ENCODE data around the gene ALLC.

ALLC gene

DNA sequence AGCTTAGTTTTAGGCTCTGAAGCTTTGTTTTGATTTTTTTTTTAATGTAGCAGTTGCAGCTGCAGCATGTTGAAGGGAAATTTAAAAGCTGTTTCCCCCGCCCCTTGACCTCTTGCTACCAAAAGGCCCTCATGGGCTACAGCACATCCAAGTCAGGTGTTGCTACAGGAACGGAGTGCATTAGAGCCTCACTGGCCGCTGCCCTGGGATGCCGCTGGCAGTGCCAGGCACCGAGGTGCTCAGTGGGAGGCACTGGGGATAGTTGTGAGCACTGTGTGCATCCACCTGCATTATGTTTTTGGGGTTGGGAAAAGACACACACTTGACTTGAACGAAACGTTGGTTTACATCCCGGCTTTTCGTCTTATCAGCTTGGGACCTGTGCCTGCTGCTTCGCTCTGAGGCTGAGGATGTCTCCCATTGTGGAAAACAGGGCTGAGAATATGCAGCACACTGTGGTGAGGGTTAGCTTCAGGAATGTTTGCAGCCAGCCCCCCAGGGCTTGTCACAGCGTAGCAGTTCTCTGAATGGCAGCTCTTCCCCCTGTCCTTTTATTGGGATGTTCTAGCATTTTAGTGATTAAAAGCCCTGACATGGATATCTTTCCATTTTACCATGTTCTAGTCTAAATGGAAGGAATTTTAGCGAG lies 69.5 kb downstream of the ALLC start:
- no peak for DNase-seq

DNA sequence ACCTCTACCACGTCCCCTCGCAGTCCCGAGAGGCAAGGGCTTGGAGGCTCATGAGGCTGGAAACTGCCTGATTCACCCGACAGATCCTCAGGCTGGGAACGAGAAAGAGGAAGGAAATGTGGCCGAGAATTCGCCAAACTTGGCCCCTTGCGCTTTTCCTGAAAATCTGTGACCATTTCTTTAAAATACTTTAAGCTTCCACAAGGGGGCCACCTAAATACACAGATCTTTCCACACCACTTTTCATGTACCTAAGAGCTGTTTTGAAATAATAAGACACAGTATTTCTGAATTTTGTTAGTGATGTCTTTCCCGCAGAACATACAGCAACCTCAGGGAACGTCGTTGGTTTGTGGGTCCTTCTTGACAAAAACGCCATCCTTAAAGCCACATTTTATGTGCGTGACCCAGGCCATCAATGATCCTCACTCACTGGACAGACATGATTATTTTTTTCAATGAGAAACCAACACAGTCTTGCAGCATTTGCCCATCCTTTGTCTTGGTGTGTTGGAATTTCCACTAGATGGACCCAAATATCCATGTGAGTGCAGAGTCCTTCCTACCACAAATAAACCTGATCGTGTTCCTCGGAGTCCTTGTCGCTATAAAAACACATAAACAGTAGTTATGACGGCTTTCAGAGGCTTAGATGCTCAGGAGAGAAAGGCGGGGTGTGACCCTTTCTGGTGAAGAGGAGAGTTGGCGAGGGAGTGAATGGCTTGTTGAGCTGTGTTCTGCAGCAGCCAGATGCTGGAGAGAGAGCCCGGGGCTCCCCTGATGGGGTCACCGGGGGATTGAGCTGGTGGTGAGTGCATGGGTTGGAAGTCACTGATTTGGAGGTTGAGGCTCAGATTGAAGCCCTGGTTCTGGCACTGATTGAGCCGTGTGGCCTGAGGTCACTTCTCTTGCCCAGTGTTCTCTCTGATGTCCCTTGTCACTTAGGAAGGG lies 70.4 kb downstream of the ALLC start:
- no peak for DNase-seq

DNA sequence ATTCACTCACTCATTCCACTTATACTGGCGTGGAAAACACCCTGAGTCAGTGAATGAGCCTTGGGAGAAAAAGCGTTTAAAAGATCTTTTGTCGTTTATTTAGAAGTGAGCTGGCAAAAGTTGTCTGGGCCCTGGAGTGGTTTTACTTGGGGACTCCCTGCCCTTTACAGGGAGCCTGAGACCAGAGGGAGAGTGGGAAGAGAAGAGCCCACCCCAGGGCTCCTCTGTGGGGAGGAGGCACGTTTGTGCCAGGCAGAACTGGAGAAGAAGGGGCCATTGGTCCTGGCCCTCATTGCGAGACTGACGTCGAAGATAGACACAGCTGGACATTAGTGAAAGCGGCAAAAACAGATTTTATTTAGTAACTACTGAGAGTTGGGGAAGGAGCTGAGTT lies 71.1 kb downstream of the ALLC start:
- no peak for DNase-seq

DNA sequence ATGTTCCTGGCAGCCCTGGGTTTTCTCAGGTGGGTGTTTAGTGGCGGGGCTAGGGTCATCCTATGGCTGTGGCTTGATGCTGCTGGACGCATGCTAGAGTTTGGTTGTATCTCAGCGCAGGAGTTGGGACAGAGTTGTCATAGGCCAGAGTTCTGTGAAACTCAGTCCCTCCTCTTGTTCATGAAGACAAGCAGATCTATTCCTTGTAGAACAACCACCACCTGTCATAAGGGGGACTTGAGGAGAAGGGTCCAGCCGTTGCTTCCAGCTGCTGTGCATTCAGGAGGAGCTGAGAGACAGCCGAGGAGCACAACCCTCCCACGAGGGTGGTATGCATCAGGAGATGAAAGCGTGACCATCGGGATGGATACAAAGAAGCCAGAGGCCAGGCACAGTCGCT lies 71.8 kb downstream of the ALLC start:
- no peak for DNase-seq

DNA sequence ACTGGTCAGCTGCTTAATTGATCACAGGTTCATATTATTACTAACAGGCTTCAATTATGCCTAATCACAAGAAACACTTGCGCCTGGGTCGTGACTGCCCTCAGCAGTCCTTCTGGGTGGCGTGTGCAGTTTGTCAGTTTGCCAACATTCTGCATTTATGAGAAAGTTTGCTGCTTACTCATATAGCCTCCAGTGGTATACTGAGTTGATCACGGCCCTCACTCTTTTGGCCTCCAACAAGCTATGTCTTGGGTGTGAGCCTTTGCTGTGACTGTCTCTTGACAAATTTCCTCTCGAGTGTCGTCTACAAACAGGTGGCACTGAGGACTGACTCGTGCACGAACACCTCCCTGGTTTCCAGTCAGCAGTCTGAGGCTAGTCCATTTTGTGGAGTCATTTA lies 72.6 kb downstream of the ALLC start:
- DNase-seq, result no peak

DNA sequence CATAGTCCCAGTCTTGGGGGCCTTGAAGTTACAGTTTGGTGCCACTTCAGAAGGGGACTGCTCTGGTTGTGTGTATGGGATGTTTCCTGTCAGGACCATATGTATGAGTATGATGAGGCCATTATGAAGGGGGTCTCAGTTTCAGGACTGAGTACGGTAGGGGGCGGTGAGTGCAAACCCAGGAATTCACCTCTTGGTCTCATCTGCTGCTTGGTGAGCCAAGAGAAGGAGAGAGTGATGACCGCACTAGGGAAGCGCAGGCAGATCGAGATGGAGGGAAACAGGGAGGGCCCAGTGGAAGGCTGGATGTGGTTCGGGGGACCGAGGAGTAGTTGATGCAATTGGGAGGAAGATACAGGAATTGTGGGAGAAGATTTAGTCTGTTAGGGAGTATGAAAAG lies 73.8 kb downstream of the ALLC start:
- no peak for DNase-seq

DNA sequence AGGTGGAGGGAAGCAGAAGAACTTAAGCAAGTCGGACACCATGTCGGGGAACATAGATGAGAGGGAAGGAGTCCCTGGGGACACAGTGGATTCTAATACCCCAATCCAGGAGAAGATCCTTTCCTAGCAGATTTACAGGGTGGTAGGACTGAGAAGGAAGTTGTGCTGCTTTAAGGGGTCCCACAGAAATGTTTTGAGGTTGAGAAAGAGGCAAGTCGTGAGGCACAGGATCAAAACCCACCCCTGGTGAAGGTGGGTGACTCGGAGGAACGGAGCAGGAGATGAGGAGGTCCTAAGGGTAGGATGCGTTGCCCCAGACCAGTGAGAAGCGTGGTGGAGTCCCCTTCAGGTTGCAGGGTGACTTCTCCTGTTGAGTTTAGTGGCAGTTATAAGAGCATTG lies 78.1 kb downstream of the ALLC start:
- DNase-seq, result no peak

DNA sequence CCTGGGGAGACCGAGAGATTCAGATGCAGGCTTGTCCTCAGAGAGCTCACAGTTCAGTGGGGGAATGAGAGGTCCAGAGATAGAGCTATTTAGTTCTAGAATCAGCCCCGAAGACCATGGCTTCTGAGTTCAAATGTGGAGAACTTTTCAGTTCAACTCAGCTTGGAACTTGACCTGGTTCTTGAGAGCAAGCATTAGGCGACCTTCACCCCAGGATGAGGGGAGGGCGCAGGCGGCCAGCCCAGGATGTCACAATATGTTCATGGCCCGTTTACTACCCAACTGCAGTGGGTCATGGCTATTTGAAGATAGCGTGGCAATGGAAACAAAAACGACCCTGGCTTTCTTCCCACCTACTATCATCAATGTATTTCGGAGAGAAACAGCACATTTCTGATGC lies 79.1 kb downstream of the ALLC start:
- no peak for DNase-seq

DNA sequence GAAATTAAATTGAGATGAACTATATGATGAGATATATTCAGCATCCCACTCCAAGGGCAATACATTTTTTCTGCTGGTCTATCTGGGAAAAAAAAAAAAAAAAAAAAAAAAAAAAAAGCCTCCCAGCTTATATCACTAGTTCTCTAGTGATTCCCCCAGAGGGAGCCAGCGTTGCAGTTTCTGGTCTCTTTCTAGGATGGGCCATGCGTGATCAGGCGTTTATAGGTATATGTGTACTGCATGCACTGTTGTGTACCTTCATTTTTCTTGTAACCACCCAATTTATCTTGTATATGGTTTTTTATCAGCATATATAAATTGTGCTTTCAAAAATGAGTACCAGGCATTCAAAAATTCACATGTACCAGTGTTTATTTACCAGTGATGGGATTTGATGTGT lies 80.5 kb downstream of the ALLC start:
- no peak for DNase-seq

DNA sequence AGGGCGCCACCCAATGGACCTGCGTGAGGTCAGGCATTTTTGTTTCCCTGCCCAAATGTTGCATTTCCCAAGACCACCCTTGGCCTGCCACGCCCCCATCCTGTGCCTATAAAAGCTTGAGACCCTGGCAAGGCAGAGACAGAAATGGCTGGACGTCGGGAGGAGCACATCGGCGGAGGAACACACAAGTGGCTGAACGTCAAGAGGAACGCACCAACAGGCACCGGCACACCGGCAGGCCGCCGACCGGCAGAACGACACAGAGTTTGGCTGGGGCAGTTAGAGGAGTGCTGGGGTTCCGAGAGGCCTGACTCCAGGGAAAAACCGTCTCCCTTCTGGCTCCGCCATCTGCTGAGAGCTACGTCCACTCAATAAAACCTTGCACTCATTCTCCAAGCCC lies 81.3 kb downstream of the ALLC start:
- DNase-seq, result no peak

DNA sequence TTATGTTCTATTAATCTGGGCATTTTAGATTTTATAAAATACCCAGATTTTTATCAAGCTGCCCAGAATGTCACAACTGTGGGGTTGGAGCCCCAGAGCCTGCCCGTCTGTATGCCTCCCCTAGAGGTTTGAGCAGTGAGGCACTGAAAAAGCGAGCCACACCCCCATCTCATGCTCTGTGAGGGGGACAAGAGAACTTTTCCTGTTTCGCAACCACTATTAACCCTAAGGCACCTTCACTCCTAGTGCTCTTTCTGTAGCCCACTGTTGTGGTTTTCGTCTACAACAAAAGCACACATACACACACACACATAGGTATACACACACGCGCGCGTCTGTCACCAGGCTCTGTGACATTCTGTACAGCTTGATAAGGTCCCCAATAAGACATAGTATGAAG lies 83.4 kb downstream of the ALLC start:
- no peak for DNase-seq

DNA sequence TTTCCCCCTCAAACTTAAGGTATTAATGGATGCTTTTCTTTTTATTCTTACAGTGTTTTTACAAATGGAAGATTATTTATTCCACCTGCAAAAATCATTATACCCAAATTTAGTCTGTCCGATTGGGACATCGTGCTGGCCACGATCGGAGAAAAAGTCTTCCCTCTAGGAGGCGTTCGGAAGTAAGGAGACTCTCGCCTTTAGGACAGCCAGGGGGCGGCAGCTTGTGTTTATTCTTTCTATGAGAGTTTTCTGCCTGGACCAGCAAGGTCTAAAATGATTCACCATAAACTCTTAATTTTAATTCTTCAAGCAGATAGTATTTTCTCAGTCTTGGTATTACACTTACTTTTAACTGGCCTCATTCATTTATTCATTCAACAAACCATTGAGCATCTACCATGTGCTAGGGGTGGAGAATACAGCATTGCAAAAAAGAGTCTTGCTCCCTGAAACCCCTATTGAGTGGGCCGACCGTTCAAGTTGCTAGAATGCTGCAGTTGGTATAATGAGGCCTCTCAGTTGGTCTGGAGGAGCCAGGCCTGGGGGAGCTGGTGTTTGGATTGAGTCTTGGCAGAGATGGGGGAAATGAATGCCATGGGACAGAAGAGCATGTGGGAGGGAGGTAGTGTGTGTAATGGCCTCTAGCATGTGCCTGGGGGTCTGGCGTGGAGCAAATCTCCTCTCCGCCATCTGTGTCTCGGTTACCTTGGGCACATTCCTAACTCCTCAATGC lies 84.0 kb downstream of the ALLC start:
- DNase-seq, result no peak

DNA sequence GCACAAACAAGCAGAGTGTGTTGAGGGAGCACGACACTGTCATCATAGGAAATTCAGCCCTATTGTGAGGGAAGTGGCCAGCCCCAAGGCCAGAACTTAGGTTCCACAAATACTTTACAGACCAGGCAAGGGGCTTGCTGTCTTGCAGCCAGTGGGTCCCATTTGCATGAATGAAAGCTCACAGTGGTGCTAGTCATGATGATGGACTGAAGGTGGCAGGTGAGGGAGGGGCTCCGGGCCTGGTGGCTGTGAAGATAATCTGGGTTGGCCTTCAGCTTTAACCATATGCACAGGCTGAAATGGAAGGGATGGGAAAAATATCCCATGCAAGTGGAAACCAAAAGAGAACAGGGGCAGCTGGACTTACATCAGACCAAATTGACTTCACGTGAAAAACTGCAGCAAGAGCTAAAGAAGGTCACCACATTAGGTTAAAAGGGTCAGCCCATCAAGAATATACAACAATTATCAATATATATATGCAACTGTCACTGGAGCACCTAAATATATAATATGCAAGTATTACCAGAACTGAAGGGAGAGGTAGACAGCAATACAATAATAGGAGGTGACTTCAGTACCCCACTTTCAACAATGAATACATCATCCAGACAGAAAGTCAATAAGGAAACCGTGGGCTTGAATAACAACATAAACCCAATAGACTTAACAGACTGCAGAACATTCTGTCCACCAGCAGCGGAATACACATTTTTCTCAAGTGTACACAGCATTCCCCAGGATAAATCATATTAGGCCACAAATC lies 84.9 kb downstream of the ALLC start:
- no peak for DNase-seq

DNA sequence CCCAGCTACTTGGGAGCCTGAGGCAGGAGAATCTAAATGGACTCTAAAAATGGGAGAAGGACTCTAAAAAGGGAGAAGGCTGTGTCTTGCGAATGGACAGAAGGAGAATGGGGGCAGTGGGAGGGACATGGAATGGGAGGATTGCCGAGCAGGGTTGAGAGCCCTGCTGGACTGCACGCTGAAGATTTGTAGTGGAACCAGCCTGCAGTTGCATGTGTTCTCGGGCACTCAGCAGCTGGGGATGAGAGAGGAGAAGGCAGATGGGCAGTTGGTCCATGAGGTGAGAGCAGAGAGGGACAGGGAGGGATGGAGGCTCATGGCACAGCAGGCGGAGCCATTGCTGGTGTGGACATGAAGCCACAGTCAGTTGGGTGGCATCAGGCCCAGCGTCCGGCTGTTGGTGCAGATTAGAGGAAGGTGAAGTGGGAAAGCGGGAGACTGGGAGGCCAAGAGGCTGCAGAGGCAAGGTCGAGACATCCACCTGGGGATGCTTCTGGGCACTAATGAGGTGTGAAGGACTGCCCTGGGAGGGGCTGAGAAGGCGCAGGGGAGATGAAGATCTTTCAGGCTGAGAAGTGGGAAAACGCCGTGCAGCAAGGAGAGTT lies 86.1 kb downstream of the ALLC start:
- no peak for DNase-seq

DNA sequence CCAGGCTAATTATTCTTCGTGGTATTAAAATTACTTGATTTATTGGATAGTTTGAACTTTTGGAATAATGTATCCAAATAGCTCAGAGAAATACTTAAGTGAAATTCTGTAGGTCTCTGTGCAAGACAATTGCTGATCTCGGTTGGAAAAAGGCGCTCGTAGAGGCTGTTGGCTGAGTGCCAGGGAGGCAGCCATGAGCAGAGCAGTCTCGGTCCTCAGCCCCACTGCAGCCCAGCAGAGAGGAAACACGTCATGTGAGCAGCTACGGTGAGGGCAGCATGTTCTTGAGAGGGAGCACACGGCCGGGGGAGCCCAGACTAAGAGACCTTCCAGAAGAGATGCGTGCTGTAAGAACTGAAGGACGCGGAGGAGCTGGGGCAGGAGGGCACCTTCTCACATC lies 87.9 kb downstream of the ALLC start:
- DNase-seq, result no peak

DNA sequence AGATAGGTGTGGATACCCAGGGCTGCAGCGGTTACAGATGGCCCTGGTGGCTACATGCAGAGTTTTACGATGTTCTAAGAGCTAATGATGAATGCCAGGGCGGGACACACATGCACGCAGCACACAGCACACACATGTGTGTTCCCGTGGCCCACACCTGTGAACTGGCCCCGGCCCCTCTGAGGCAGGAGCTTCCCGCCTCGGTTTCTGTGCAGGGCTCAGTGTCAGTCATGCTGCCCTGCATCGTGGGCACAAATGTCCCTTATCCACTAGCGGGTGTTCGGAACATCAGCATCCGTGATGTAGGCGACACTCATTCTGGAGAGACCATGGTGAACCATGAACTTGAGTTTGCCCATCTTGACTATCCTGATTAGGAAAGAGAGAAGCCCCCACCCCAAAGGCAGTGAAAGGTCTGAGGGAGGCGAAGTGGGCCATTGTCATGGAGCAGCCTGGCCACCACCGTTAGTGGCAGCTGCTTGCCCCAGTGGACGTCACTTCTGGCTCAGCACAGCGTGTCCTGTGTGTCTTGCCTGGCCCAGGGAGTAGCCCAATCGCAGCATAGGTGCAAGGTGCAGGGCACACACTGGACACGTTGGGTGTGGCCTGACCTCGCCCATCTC lies 89.1 kb downstream of the ALLC start:
- no peak for DNase-seq

DNA sequence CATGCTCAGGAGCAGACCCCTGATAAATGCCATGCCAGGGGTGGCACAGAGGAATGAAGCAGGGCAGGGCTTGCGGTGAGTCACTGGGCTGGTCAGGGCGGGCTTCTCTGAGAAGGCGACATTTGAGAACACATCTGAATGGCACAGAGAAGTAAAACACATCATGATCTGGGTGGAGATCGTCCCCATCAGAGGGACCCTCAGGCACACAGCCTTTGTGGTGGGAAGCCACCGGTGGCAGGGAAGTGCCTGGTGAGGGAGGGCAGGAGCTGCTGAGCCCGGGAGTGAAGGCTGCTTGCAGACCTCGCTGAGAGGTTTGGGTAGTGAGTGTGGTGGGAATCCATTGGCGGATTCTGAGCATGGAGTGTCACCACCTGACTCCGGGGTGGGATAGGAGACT lies 89.8 kb downstream of the ALLC start:
- DNase-seq, result no peak

DNA sequence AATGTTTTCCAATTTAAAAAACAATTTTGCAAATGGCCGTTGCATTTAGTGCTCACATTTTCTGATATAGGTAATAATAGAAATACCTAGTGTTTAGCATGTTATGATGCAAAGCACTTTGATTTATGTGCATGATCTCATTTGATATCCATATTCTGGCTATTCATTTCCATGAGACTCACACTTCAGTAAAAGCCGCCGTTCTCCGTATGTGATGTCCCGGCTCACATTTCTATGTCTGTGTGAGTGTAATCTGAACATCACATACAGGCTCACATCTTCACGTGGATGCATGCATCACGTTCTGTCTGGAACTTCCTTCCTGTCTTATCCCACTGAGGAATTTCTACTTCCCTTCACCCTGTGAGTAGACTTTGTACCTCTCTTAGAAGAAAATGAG lies 91.2 kb downstream of the ALLC start:
- DNase-seq, result no peak

DNA sequence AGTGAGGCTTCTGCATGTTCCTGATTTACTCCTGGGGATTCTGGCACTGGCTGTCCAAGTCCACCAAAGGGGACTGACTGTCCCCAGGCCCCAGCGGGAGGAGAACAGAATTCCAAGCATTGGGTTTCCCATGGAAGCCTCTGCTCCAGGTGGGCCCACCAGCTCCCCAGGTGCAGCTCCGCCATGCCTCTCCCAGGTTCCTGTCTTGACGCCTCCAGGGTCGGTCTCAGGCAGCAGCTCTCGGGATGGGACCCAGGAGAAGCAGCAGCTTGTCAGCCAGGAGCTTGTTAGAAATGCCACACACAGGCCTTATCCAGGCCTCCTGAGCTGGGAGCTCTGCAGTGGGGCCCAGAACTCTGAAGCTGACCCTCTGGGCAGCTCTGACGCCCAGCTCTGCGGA lies 93.3 kb downstream of the ALLC start:
- DNase-seq, result no peak

DNA sequence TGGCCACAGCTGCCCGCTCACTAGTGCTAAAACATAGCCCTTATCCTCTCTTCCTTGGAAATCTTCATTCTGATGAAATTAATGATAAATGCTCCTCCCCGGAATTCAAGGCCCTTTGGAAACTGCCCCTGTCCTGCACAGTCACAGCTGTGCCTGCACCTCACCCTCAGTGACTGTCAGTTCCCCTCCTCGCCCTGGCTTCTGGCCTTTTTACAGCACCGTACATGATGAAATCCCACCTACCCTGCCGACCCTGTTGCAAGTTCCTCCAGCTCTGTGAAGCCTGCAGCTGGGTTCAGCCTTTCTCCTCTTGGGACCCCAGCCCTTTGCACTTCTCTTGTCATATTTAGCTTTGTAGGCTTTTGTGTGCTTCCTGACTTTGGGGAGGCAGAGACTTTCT lies 93.8 kb downstream of the ALLC start:
- DNase-seq, result no peak

Data from GOT3 (cell line).